HG03039 (cell line): ENCODE results near the gene IQSEC3.

Source experiments
- ATAC-seq: cut with Tn5 transposase; IDR thresholded peaks from one replicate; pipeline ENCODE4 v1.9.1; 2021; ENCODE audit warnings: mild to moderate bottlenecking, moderate library complexity; ENCODE audit not compliant: unreplicated experiment

IQSEC3 gene

DNA sequence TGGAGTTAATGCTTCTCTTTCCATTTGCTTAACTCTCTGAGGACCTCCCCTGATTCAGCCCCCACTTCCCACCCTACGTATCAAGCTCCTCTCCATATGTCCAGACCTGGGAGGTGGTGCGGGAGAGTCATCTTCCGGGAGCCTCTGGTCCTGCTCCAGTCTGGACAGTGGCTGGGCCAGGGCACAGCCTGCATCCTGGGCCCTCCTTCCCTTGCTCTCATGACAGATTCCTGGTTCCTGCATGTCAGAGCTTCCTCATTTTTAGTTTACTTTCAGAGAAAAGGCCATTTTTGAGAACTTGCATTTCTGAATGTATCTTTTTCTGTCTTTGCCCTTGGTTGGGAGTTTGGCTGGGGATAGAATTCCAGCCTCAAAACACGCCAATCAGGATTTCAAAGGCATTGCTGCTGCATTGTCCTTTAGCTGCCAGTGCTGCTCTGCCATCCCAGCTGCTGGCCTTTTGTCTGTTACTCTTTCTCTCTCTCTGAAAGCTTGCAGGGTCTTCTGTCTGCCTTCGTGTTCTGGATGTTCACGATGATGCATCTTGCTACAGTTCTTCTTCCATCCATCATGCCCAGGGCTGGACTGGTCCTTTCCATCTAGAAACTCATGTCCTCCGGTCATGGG lies 92.7 kb downstream of the IQSEC3 start:
- no peak for ATAC-seq

DNA sequence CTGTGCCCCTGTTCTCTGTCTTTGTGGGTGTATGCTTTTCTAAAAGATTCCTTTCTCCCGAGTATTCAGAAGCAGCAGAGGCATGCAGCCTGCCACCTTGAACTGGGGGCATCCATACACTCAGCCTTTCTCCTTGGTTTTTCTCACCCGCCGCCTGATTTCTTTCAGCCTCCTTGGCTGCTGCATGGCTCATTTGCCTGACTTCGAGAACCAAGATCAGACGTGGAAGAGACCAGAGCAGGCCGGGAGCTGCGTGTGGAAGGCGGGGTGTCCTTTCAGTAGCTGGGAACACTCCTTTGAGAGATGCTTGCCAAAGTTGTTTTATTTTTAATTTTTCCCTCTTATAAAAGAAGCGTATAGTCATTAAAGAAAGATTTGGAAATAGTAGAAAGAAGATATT lies 94.3 kb downstream of the IQSEC3 start:
- ATAC-seq, result no peak

DNA sequence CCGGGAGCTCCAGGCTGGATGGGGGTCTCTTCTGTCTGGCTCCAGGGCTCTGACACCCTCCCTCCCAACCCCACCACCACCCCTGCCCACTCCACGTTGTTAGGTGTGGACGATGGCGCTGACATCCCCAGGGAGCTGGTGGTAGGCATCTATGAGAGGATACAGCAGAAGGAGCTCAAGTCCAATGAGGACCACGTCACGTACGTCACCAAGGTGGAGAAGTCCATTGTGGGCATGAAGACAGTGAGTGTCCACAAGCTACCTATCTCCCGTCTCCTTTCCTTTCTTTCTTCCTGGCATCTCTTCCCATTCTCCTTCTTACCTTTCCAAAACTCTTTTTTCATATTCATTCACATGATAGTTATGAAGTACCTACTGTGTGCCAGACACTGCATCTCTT lies 95.3 kb downstream of the IQSEC3 start:
- no peak for ATAC-seq

DNA sequence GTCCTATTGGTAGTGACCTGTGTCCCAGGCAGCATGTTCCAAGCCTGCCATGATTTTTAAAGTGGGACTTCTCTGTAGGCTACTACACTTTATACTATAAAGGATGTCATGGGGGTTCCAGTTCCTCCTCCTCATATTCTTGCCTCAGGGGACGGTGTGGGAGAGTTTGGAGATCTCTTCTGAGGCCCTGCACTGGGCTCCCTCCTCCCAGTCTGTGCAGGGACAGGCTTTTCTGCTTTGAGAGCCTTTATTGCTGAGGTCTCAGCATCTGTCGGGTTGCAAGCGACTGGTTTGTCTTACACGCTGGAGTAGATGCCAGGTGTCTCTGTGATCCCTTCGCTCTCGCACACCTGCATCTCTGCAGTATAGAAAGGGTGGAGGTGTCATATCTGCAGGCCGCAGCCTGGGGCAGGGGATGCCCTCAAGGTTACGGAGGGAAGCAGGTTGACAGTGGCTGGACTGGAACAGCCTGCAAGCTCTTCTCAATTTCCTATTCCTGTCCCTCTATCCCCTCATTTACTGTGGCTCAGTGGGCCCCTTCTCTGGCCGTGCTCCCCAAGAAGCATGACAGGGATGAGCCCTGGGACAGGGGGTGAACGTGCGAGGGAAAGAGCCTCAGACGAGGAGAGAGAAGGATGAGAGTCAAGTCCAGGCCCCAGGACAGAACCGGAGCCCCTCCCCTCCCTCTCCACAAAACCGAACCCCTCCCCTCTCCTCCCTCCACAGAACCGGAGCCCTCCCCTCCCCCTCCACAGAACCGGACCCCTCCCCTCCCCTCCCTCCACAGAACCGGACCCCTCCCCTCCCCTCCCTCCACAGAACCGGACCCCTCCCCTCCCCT lies 96.1 kb downstream of the IQSEC3 start:
- ATAC-seq, result no peak

GRCh38 chr12:163406-163986 lies 96.9 kb downstream of the IQSEC3 start:
- ATAC-seq, result no peak

DNA sequence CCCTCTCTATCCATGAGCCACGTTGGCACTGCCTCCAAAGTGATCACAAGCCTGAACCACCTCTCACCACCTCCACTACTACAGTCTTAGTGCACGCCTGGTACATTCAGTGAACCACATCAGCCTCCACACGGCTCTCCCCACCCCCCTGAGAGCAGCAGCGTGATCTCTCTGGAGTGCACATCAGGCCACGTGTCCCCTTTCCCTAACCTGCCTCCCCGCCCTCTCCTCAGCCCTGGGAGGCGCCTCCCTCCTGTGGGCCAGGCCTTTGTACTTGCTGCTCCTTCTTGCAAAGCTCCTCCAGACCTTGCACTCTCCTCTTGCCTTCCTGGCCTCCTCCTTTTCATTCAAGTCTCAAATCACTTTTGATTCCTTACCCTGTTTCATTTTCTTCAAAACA lies 97.6 kb downstream of the IQSEC3 start:
- ATAC-seq, result no peak

DNA sequence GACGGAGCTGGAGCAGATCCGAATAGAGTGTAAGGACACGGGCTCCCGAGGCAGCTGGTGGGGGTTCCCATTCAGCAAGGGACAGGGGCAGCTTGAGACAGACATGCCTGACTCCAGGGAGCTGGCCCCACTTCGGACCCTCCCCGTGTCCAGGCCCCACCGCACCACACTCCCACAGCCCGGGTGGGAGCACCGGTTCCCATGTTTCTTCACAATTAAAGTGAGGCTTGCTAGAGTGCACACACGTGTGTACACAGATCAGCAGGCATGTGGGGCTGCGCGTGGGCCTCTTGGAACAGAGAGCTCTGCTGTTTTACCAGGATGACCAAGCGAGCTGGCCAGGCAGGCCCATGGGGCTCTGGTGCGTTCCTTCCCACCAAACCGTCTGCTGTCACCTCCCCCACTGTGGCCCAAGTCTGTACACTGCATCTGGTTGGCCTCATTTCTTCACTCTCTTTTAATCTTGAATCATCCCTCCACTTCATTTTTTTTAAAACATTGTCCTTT lies 99.3 kb downstream of the IQSEC3 start:
- no peak for ATAC-seq

- ATAC-seq, result no peak
Observed at GRCh38 chr12:166425-167075, 100.0 kb downstream of the IQSEC3 start.

DNA sequence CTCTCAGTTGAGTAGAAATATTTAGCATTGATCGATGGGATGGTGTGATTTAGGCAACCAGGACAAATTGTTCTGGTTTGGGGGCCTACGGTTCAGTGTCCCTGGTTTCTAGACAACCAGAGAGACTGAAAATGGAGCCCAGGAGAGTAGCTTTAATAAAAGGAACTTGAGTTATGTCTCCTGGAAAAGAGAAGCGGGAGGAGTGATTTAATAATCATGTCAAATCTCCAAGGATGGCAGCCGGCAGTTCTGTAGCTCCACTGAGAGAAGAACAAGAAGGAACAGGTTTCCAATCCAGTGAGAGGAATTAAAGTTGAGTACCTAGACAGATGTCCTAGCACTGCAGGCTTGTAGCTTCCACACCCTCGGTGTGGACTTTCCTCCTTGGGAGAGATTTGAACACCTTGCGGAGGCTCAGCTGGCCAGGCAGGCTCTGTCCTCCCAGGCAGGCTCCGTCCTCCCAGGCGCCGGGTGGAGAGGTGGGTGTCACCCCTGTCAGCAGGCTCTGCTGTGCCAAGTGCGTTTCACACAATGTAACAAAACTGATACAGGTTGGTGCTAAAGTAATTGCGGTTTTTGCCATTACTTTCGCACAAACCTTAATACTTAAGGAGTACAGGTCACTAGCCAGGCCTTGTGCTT lies 101.5 kb downstream of the IQSEC3 start:
- ATAC-seq, result no peak

GRCh38 chr12:168763-169525 lies 102.4 kb downstream of the IQSEC3 start:
- no peak for ATAC-seq

GRCh38 chr12:169528-170370 lies 103.2 kb downstream of the IQSEC3 start:
- ATAC-seq, result no peak

DNA sequence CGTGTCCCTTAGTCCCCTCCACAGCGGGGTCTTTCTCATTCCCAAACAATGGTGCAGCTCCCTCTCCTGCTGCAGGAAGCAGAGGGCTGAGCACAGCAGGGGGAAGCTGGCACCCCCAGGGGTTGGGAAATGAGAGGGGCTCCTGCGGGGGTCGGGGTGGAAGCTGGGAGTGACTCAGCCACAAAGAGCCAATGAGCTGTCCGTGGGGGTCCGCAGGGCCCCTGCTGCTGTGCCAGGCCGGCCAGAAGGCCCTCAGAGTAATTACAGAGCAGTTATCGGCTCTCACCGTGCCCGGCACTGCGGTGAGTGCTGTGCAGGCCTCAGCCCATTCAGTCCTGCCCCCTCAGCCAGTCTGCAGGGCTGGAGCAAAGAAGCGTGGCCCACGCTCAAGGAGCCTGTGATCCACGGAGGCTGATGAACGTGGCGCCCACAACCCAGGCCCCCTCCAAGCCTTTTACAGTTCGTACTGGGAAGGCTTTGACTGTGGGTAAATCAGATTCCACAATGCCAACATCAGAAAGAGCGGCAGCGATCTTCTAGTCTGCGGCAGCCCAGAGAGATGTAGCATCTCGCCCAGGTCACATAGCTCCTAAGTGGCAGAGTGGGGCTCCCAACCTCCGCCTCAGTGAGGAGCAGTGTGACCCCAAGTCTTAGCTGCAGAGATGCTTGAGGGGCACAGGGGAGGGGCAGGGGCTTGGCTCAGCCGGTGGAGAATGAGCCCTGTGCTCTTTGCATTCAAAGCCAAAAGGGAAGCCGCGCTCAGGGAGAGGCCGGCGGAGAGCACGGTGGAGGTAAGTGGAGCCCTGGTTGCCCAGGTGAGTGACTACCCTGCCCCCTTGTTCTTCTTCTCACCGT lies 104.0 kb downstream of the IQSEC3 start:
- ATAC-seq, result no peak

DNA sequence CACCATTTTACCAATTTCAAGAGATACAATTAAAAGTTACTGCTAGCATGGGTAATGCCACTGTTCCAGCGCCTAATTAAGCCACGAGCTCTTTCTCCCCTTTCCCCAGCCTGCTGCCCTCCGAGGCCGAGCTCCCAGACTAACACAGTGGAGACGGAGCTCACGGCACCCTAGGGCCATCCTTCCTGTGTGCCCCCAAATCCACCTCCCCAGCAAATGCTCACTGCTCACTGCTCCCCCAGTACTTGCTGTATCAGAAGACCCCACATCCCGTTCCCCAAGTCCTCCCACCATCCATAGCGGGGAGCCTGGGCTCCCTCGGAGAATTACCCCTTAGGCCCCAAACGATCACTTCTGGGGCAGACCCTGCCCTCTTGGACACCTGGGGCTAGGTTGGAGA lies 104.7 kb downstream of the IQSEC3 start:
- ATAC-seq, result no peak

GRCh38 chr12:171743-172676 lies 105.4 kb downstream of the IQSEC3 start:
- ATAC-seq, result no peak

DNA sequence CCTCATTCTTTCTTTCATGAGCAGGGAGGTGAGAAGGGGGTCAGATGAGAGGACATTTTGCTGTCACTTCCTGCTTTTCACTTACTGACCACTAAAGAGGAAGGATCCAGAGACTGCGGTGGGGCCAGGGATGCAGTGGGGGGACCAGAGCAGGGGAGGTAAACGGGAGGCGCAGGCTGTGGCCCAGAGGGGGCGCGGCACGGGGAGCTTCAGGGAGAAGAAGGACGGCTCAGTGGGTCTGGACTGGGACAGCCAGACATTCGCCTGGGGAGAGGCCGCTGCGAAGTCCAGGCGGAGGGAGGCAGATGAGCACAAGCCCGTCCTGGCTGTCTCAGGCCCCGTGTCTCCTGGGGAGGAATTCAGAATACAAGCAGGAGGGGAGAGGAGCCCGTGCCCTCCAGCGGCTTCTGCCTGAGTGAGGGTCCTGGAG lies 106.2 kb downstream of the IQSEC3 start:
- no peak for ATAC-seq

DNA sequence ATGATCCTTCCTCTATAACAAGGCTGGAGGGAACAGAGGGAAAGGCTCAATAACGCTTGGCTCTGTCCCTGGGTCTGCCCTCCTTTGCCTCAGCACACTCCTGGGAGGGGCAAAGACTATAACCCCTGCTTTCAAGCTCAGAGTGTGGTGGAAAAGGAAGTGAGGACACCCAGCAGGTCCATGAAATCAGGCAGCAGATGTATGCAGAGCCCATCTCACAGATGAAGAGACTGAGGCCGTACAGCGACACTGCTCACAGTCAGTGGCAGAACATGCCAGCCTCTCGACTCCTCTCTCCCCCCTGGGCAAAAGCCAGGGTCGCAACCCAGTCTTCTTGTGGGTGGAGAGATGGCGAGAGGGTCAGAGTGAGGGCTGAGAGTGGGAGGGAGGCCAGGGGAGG lies 107.6 kb downstream of the IQSEC3 start:
- no peak for ATAC-seq

DNA sequence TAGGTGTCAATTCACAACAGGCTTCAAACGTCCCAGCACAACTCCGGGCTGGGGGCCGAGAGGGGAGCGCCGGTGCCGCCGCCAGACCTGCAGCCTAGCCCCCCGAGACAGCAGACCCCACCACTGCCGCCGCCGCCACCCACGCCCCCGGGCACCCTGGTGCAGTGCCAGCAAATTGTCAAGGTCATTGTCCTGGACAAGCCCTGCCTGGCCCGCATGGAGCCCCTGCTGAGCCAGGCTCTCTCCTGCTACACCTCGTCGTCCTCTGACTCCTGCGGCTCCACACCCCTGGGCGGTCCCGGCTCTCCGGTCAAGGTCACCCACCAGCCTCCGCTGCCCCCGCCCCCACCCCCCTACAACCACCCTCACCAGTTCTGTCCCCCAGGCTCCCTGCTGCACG lies 108.0 kb downstream of the IQSEC3 start:
- ATAC-seq, result no peak
